ENCODE measurements around the gene TMEM232.

TMEM232 gene

DNA sequence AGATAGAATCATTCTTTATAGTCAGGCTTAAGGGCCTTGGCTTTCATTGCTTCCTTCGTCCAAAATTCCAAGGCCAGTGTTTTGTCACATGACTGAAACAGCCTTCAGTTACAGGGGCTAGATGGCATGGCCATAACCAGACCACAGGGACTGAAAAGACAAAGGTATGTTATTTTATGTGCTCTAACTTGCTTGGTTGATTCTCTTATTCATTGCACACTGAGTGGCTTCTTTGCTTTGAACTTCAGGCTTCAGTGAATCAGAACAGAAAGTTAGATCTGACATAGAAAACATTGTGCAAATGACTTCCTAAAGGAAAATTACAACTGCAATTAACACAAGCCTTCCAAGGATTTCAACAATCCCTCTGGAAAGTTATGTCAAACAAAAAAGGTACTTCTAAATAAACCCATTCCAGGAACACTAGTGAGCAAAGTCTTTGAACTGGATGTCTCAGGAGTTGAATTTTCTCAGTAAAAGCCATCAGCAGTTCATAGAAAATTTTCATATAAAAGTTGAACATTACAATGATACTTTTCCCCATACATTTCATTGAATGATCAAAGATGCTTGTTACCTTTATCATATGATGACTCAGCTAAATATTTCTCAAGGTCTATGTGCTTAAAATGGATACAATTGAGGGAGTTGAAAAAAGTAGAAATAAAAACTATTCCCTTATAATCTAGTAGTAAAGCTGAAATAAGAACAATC, 355.3 kb downstream of the TMEM232 start:
- H3K36me3 ChIP-seq (ENCODE audit: control insufficient read depth, insufficient read depth, low read length) = no peaks in the 10 kb centered on the region
- H3K27me3 ChIP-seq (replicated peaks; ENCODE audit: control insufficient read depth, insufficient read depth, low read length) = no peaks in the 10 kb centered on the region; the same call in 1 of the 2 replicates
- TF ChIP-seq, protein P1, sequence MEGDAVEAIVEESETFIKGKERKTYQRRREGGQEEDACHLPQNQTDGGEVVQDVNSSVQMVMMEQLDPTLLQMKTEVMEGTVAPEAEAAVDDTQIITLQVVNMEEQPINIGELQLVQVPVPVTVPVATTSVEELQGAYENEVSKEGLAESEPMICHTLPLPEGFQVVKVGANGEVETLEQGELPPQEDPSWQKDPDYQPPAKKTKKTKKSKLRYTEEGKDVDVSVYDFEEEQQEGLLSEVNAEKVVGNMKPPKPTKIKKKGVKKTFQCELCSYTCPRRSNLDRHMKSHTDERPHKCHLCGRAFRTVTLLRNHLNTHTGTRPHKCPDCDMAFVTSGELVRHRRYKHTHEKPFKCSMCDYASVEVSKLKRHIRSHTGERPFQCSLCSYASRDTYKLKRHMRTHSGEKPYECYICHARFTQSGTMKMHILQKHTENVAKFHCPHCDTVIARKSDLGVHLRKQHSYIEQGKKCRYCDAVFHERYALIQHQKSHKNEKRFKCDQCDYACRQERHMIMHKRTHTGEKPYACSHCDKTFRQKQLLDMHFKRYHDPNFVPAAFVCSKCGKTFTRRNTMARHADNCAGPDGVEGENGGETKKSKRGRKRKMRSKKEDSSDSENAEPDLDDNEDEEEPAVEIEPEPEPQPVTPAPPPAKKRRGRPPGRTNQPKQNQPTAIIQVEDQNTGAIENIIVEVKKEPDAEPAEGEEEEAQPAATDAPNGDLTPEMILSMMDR (IDR thresholded peaks at IDR 0.05; ENCODE audit: insufficient read depth, low read length, poor library complexity, severe bottlenecking) = no peak
- DNase-seq (ENCODE audit: extremely low read depth, insufficient read length) = peak; percentile 18
- no peak overlapping the region for H3K4me3 ChIP-seq (replicated peaks; ENCODE audit: low read depth, low read length)
